Mucosa of stomach (tissue), 1 donor: ENCODE data around the gene PRDM5.
"Not testable (repeated sequence)": the region's sequence is repeated elsewhere in the genome, so short reads cannot be mapped to it uniquely, and the experiment has no call there.

Experiments used
- H3K27me3 ChIP-seq: one replicate; pipeline ENCODE4 v1.7.0; 2013; ENCODE audit warnings: mild to moderate bottlenecking, low read length; ENCODE audit not compliant: control insufficient read depth, insufficient read depth
- H3K36me3 ChIP-seq: one replicate; pipeline ENCODE4 v1.7.0; 2013; ENCODE audit warnings: low read length; ENCODE audit not compliant: control insufficient read depth, insufficient read depth
- H3K4me1 ChIP-seq: one replicate; pipeline ENCODE4 v1.7.0; 2013; ENCODE audit warnings: mild to moderate bottlenecking, low read length; ENCODE audit not compliant: control insufficient read depth, insufficient read depth
- H3K4me3 ChIP-seq: one replicate; pipeline ENCODE4 v1.7.0; 2013; ENCODE audit warnings: low read length
- H3K9ac ChIP-seq: one replicate; pipeline ENCODE4 v1.7.0; 2013; ENCODE audit warnings: mild to moderate bottlenecking, low read length, moderate library complexity
- H3K9me3 ChIP-seq: one replicate; pipeline ENCODE4 v1.7.0; 2013; ENCODE audit warnings: mild to moderate bottlenecking, low read length, moderate library complexity; ENCODE audit not compliant: control insufficient read depth
- donor health status: Pancreatic carcinoma.

Gene PRDM5

DNA sequence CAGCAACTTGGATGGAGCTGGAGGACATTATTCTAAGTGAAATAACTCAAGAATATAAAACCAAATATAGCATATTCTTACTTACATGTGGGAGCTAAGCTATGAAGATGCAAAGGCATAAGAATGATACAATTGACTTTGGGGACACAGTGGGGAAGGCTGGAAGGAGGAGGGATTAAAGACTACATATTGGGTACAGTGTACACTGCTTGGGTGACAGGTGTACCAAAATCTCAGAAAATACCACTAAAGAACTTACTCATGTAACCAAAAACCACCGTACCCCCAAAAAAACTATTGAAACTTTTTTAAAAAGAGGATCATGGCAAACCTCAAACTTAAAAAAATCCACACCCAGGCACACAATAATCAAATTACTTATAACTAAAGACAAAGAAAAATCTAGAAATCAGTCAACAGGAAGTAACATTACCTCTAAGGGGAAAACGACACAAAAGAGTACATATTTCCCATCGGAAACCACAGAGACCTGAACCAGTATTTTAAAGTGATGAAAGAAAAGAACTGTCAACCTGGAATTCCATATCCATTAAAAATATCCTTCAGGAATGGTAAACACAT is 241.8 kb downstream of the PRDM5 start:
- Histone ChIP-seq H3K27me3 (no peaks in the 10 kb centered on the region), H3K9me3 (no peaks in the 10 kb centered on the region), H3K36me3 (no peaks in the 10 kb centered on the region), H3K9ac (no peak overlapping the region), H3K4me1 (no peaks in the 10 kb centered on the region), H3K4me3 (no peak overlapping the region)

DNA sequence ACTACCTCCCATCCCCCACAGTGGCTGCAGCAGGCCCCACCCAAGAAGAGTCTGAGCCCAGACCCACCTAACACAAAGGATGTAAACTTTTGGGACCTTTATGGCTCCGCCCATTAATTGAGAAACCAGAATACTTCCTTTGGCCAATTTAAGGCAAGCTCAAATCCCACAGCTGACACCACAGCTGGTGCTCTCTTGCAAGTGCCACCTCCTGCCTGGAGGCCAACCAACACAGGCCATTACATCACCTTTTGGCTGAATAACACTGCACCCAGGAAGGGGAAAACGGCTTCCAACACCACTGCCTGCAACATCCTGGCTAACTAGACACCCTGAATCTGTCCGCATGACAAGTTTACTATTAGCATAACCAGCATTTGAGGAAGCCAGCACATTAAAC is 248.8 kb downstream of the PRDM5 start:
- no peaks in the 10 kb centered on the region for H3K27me3 ChIP-seq
- H3K36me3 ChIP-seq, result no peaks in the 10 kb centered on the region
- H3K4me1 ChIP-seq, result no peaks in the 10 kb centered on the region

DNA sequence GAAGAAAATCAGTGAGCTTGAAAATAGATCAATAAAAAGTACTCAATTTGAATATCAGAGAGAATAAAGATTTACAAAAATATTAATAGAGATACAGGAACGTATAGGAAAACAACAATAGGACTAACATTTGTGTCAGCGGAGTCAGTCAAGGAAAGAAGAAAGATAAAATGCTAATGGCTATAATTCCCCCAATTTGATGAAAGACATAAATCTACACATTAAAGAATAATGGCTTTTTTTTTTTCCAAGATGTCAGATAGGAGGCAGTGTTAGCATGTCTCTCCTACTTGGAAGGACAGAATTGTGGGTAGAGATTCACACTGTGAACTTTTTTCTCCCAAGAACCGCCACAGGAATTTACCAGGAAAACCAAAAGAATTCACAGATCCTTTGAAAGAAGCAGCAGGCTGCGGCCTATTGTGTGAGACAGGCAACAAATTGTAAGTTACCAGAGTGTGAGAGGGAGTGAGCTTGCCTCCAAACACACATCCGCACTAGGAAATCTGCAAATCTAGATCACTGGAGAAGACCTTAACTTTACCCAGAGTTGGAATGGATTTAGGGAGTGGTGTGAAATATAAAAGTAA is 249.9 kb downstream of the PRDM5 start:
- H3K4me1 ChIP-seq, result no peaks in the 10 kb centered on the region
- no peaks in the 10 kb centered on the region for H3K36me3 ChIP-seq
- H3K27me3 ChIP-seq, result no peaks in the 10 kb centered on the region
- no peak overlapping the region for H3K9ac ChIP-seq
- H3K9me3 ChIP-seq, result no peaks in the 10 kb centered on the region
- H3K4me3 ChIP-seq, result no peak overlapping the region

More for the DNA sequence above, 248.8 kb downstream of the PRDM5 start:
- no peak overlapping the region for H3K9ac ChIP-seq
- H3K9me3 ChIP-seq, result no peaks in the 10 kb centered on the region
- H3K4me3 ChIP-seq, result no peak overlapping the region

- H3K27me3 ChIP-seq, result no peaks in the 10 kb centered on the region
- no peak overlapping the region for H3K9ac ChIP-seq
- no peaks in the 10 kb centered on the region for H3K4me1 ChIP-seq
- no peak overlapping the region for H3K4me3 ChIP-seq
- no peaks in the 10 kb centered on the region for H3K9me3 ChIP-seq
- no peaks in the 10 kb centered on the region for H3K36me3 ChIP-seq
Measured at GRCh38 chr4:120672076-120672475, 250.4 kb downstream of the PRDM5 start.

DNA sequence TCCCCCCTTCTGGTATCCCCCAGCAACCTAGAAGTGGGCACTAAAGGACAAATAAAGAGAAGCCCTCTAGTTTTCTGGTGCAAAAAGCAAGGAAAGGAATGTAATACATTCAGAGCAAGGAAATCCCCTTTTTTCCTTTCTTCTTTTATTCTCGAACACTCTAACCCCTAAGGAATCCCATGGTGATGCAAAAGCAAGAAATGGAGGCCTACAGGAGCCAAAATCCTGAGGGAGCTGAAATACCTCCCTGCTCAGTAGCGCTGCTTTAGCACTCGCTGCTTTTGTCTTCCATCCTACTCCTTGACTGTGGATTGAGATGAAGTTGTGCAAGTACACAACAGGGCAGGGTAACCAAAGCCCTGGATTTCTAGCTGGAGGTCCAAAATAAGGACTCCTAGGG is 251.0 kb downstream of the PRDM5 start:
- H3K4me1 ChIP-seq, result no peaks in the 10 kb centered on the region
- no peak overlapping the region for H3K4me3 ChIP-seq
- H3K9ac ChIP-seq, result no peak overlapping the region
- no peaks in the 10 kb centered on the region for H3K27me3 ChIP-seq
- H3K36me3 ChIP-seq, result no peaks in the 10 kb centered on the region
- H3K9me3 ChIP-seq, result no peaks in the 10 kb centered on the region

DNA sequence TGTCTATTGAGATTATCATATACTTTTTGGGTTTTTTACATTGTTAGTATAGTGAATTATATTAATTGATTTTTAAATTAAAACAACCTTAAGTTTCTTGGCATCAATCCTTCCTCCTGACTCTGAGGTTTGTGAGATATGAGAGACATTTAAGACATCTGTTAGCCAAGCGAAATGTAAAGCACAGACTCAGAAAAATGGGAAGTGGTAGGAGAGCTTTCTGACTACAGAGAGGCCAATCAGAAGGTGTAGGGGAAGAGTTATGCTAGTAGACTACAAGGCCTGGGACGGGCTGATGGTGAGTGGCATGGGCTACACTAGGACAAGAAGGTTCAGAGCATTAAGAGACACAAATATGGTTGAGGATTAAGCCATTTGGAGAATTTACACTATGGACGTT is 255.4 kb downstream of the PRDM5 start:
- H3K9me3 ChIP-seq, result no peaks in the 10 kb centered on the region
- H3K36me3 ChIP-seq, result no peaks in the 10 kb centered on the region
- H3K4me3 ChIP-seq, result no peak overlapping the region
- H3K9ac ChIP-seq, result no peak overlapping the region
- H3K27me3 ChIP-seq, result no peaks in the 10 kb centered on the region
- H3K4me1 ChIP-seq, result no peaks in the 10 kb centered on the region

DNA sequence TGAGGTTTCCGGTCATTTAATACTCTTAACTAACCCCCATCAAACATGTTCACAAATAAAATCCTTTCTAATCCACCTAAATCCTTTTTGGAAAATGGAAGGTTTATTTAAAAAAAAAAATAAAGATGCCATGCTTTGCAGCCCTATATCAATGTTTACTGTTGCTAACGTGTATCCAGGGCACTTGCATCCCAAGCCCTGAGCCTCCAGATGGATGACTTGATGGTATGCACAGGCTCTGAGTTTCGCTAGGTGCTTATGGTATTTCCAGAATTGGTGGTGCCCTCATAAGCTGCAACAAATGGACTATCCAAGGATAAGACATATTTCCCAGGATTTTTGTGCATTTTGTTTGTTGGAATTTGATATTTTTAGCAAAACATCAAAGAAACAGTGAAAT is 257.7 kb downstream of the PRDM5 start:
- no peaks in the 10 kb centered on the region for H3K27me3 ChIP-seq
- H3K4me3 ChIP-seq, result no peak overlapping the region
- H3K9me3 ChIP-seq, result no peaks in the 10 kb centered on the region
- H3K36me3 ChIP-seq, result no peaks in the 10 kb centered on the region
- no peaks in the 10 kb centered on the region for H3K4me1 ChIP-seq
- H3K9ac ChIP-seq, result no peak overlapping the region

- H3K4me1 ChIP-seq, result no peaks in the 10 kb centered on the region
- H3K9me3 ChIP-seq, result no peaks in the 10 kb centered on the region
- no peaks in the 10 kb centered on the region for H3K27me3 ChIP-seq
- no peak overlapping the region for H3K4me3 ChIP-seq
- H3K36me3 ChIP-seq, result no peaks in the 10 kb centered on the region
- no peak overlapping the region for H3K9ac ChIP-seq
Measured at GRCh38 chr4:120659616-120660170, 262.8 kb downstream of the PRDM5 start.

DNA sequence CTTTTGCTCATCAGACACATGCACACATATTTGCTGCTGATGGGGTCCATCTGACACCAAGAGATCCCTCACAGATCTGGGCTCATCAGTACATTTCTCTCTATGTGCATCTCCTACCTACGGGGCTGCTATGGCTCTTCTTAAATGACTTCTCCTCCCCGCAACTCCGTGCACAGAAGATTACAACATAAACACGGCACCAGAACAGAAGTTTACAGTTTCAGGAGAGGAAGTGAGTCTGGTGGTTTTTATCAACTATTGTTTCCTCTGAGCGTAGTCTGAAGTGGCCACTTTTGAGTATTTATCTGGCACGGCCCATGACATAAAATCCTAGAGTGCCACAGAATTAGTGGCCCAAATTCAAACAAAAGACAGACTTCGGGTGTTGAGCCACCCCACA is 263.8 kb downstream of the PRDM5 start:
- Histone ChIP-seq H3K9ac (no peak overlapping the region), H3K9me3 (no peaks in the 10 kb centered on the region), H3K27me3 (no peaks in the 10 kb centered on the region), H3K4me1 (no peaks in the 10 kb centered on the region), H3K36me3 (no peaks in the 10 kb centered on the region), H3K4me3 (no peak overlapping the region)

DNA sequence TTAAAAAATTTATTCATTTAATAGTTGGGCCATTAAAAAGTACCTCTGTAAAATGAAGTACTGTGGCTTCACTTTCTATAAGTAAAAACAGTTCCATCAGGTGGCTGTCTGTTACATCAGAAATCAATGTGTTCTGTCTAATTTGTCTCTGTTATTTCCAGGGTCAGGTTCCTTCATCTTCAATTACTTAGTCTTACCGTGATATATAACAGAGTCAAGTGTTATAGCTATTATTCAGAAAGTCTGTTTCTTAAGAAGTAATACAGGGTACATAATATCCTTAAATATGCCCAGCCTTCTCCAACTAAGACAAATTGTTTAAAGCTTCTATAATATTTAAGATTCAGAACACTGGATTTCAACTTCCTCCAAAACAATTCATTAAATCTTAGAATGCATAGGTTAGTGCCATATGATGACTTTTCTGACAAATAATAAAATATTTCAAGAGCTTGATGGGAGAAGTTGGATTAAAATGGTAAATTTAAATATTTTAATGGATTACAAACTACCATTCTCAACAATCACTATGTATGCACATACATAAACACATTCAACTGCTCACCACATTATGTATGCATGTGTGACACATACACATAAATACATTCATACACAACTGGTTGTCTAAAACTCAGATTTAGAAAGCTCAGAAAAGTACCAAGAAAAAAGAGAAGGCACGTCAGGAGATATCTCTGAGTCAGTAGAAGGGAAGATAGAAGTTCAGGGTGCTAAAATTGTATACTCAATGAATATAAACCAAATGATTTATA is 268.5 kb downstream of the PRDM5 start:
- no peak overlapping the region for H3K4me3 ChIP-seq
- H3K9me3 ChIP-seq, result no peaks in the 10 kb centered on the region
- no peaks in the 10 kb centered on the region for H3K36me3 ChIP-seq
- no peaks in the 10 kb centered on the region for H3K27me3 ChIP-seq
- no peaks in the 10 kb centered on the region for H3K4me1 ChIP-seq
- H3K9ac ChIP-seq, result no peak overlapping the region

DNA sequence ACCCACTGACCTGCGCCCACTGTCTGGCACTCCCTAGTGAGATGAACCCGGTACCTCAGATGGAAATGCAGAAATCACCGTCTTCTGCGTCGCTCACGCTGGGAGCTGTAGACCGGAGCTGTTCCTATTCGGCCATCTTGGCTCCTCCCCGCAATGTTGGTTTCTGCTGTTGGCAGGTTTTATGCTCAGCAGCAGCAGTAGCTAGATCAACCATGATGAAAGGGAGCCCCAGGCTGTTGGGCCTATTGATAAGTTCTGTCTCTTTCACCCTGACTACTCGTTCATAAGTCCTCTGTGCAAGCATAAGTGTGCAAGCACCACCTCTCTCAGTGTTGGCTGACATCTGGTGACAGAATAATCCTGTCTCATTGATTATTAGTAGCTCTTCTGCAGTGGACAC is 274.2 kb downstream of the PRDM5 start:
- not testable (repeated sequence) for H3K27me3 ChIP-seq, H3K4me3 ChIP-seq, H3K9ac ChIP-seq, H3K36me3 ChIP-seq, H3K4me1 ChIP-seq, H3K9me3 ChIP-seq
